Fibroblast of skin of right quadriceps (primary cell): ENCODE results near the gene ELP4.
"Not testable (repeated sequence)": the region's sequence is repeated elsewhere in the genome, so short reads cannot be mapped to it uniquely, and the experiment has no call there.

Experiments used
- DNase-seq: peaks from one replicate; pipeline ENCODE4 v3.0.0-alpha.2; 2013

Gene ELP4

DNA sequence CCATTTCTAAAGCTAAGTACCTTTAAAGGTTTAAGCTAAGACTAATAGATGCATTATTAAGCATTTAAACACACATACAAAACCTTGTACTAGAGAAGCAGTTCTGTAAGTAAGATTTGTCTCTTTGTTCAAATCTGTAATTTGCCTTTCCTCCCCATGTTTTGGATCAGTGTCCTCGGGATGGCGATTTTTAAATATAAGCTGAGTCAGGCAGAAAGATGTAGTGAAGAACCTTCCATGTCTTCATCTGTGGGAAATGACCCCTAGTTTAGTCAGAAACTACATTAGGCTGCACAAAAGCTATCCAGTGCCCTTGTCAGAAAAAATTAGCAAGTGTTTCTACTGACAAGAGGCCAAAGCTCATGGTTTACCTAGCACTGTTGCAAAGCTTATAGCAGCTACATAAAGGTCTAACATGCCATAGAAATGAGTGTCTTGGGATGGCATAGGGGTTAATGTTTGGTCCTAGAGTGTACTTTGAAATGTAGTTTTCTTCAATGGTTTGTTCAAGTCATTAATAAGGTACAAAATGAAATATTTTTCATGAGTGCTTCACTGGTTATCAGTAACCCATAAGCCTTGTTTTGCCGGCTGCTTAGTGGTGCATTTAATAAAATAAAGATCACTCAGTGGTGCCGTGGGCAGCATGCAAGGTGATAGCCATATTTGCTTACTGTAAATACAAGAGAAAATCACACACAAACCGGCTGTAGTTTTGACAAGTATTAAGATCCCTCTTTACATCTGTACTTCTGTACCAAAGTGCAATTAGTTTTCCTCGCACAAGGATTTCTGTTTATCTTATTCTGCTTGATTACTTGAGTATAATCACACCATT lies 139.8 kb downstream of the ELP4 start:
- no peak for DNase-seq

DNA sequence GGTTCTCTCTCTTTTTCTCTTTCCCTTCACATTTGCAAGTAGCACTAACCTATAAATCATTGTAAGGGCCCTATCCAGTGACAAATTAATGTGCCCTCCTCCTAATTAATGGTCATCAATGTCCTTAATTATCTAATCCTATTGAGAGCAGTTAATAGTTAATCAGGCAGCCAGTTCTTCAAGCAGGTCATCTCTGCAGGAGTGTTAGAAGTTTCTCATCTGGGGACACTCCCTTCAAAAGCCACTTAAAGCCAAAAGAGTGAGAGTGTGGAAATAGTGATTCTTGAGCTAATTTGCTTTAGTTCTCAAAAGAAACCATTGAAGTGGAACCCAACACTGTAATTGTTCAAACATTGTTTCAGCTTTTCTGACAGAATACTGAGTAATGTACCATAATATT lies 141.6 kb downstream of the ELP4 start:
- no peak for DNase-seq

DNA sequence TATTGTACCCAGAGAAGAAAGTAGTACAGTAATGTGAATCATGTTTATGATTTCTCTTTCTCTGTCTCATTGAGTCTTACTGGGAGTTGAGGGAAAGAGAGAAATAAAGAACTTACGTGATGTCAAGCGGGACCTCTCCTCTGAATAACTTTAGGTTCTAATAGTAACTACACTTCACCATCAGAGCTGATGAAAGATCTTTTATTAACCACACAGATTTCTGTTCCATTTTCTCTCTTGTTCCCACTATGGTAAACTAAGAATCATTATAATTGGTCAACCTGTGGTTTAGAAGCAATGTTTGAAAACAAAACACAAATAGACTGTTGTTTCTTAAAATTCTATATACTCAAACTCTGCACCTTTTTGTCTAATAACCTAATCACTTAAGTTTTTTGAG lies 142.3 kb downstream of the ELP4 start:
- no peak for DNase-seq

DNA sequence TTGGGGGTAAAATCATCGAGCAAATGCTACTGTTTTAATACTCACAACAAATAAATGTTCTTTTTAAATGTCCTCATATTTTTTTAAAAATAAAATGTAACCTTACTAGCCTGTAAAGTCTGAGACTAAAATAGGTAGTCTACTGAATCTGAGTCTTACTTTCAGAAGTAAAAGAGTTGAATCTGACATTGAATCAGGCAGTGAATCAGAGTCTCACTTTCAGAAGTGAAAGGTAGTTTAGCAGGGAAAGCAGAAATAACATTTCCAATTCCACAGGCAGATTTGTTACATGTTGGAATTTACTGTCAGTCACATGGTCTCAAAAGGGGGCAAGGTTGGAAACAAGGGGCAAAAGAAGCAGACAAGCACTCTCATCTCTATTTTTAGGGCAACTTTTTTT lies 143.0 kb downstream of the ELP4 start:
- DNase-seq, result no peak

DNA sequence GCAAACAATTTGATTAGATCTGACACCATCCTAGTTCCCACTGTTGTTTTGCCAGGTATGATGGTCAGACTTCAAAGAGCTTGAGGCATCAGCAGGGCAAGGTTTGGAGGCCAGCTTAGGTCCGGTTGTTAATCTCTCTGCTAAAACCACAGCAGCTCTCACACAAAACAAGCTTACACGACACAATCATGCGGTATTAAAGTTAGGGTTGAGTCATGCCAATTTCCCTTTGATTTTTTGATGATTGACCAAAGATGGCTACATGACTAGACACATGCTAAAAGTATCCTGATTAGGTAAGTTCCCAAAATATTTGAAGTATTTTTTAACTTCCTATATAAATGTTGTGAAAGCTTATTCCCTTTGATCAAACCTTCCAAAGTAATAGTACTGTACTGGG lies 145.9 kb downstream of the ELP4 start:
- DNase-seq, result peak; percentile 83

DNA sequence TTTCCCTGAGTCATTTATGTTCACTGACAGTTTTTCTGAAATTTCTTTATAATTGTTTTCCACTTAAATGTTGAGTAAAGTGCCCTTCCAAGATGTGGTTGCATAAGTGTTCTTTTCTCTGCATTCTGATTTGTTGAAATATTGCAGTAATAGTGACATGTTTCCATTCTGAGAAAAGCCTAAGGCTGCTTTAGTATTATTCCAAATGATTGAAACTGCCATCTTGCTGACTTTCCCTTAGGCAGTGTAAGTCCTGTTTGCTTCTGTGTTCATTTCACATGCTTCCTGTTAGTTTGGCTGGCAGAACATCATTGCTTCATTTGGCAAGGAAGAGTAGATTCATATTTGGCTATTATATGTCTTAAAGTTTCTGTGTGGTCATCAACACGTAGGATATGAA lies 146.5 kb downstream of the ELP4 start:
- no peak for DNase-seq

DNA sequence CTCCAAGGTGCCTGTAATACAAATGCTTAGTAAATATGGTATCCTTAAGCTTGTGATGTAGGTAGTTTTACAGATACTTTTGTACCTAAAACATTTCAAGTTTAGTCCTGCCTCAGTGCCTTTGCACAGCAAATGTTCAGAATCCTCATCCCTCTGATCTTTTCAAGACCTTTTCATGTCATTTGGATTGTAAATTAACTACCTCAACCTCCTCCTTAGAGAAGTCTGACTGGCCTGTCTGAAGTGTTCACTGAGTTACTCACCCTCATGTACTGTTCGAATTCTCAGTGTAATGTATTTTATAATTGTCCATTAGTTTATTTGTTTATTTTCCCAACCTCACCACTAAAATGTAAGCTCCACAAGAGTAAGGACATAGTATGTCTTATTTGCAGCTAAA lies 147.5 kb downstream of the ELP4 start:
- no peak for DNase-seq

DNA sequence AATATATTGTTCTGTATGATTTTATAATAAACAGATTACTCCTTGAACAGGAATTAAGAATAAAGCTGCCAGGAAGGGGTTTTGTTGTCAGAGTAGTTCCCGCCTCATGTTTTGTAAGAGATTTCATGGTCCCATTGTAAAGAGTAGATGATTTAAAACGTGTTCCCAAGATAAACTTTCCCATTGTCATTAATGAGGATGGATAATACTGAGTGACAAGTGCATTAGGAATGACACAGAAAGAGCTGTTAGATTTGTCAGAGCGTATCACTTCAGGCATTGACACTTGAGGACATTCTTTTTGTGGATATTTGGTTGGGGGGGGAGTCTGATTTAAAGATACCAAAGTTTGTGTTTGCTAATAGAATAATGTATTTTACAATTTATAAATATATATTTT lies 154.6 kb downstream of the ELP4 start:
- DNase-seq, result no peak

DNA sequence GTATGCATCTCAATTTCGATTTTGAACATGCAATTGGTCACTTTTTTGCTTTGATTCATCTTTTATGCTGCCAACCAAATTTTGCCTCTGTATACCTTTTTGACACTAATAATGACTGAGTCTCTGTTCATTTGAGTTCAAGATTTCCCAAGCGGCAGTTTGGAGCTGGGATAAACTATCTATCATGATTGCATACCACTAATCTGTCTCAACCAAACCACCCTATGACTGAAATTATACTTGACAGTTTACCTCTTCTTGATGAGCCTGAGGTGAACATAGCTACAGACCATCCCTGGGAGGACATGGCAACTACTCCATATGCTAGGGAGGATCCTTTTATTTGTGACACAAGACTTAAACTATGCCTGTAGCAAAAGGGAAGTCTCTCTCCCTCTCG lies 155.4 kb downstream of the ELP4 start:
- no peak for DNase-seq

DNA sequence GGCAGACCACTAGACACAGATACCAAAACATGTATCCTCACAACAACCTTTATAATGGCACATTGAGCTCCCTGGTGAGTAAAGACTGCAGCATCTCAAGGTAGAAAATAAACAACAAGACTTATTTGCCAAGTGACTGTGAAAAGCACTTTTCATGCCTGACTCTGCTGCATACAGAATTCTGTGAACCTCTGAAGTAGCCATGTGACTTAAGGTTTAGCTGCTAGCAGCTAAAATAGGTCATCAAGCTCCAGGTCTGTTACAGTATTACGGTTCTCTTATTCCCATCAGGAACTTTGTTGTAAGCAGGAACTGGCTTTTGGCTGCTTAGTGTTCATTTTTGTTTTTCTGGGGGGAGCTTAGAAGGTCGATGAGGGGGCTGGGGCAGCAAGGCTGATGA lies 162.1 kb downstream of the ELP4 start:
- peak; percentile 1 for DNase-seq

DNA sequence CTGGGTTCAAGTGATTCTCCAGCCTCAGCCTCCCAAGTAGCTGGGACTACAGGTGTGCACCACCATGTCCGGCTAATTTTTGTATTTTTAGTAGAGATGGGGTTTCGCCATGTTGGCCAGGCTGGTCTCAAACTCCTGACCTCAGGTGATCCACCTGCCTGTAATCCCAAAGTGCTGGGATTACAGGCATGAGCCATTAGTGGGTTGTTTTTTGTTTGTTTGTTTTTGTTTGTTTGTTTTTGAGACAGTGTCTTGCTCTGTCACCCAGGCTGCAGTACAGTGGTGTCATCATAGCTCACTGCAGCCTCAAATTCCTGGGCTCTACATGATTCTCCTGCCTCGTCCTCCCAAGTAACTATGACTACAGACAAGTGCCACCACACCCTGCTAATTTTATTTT lies 163.5 kb downstream of the ELP4 start:
- DNase-seq, result not testable (repeated sequence)

DNA sequence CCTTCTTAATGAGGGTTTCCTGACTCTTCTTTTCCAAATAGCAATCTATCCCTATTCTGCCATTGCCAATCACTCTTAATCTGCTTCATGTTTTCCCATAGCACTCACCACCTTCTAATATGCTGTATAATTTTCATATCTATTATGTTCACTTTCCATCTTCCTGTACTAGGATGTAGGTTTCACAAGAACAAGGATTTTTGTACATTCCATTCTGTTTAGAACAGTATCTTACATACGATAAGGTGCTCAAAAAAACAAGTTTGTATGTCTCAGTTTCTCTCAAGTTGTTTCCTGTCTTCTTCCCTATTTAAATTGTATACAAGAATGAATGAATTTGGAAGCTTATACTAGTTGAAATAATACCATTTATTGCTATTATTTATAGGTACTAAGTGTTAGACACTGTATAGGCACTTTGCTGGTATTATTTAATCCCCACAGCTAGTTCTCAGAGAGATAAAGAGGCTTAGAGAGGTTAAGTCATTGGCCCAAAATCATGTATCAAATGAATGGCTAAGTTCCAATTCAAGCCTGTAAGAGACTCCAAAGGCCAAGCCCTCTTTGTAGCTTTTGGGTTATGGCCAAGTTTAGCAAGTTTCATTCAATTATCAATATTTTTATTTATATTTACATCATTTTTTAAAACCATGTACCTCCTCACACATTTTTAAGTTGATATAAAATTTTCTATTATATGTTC lies 166.9 kb downstream of the ELP4 start:
- DNase-seq, result no peak

DNA sequence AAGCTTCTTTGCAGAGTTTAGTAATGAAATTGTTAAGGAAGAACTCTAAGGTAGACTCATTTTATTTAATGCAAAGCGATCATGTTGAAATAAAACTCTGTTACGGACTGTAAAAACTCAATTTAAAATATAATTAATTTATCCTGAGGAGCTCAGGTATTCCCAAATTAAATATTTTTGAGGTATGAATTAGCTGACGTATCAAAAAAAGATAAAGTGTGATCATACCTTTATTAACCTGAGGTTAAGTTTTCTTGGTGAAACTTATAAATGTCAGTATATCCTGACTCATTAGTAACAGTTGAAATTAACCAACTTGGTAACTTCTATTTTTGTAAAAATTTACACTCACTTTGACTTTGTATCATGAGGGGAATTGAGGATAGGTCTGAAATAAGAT lies 171.2 kb downstream of the ELP4 start:
- no peak for DNase-seq

DNA sequence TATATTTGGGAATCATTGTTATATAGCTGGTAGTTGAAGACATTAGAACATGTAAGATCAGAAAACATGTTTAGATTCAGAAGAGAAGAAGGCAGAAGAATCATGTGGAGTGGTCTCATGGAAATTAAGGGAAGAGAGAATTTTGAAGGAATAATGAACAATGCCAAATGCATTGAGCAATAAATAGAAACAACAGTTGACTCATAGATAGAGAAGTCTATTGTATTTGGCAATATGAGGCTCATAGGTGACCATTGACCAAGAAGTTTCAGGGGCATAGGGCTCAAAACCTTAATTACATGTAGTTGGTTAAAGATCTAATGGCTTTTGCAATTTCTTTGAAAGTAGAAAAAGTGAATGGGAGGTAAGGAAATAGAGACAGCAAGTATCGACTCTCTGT lies 177.7 kb downstream of the ELP4 start:
- DNase-seq, result no peak

DNA sequence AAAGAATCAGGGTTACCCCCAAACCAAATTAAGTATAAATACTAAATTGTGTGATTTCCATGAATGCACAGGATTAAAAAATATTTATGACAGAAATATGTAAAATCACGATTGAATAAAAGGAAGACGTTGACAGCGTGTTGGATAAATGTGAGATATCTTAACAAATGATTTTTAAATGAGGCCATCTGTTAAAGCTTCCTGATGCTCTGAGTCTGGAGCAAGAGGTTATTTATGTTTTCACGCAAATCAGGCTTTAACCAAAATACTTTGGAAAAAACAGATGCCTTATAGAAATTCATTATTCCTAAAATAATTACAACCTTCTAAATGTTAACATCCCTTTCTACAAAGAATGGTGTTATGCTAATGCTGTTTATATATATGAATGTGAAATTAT lies 178.3 kb downstream of the ELP4 start:
- DNase-seq, result no peak

DNA sequence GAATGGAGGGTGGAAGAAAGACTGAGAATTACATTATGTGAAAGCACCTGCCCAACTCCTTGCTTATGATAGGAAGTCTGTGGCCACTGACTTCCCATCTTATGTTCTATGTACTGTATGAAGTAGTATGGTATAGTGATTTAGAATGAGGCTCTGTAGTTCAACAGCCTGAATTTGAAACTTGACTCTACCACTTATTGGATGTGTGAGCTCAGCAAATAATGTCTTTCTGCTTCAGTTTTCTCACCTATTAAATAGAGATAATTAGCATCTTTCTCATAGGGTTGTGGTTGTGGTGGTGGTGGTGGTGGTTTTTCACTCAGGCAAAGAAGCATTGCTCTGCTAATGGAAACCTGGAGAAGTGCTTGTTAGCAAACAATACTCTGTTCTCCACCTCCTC lies 180.0 kb downstream of the ELP4 start:
- DNase-seq, result no peak

DNA sequence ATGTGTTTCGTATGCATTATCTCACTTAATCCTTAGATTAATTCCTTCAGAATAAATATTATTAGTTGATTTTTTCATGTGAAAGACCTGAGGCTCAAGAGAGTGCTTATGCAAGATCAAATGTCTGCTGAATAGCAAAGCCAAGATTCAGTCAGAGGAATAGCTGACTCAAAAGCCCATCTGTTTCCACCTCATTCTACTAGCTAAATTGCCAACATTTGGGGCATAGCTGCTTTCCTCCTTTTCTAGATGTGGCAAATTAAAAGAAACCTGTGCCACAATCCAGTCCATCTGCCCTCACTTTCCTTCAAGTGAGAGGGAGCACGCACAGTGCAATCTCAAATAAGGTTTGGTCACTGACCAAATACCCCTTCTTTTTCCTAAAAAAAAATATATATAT lies 180.5 kb downstream of the ELP4 start:
- no peak for DNase-seq

DNA sequence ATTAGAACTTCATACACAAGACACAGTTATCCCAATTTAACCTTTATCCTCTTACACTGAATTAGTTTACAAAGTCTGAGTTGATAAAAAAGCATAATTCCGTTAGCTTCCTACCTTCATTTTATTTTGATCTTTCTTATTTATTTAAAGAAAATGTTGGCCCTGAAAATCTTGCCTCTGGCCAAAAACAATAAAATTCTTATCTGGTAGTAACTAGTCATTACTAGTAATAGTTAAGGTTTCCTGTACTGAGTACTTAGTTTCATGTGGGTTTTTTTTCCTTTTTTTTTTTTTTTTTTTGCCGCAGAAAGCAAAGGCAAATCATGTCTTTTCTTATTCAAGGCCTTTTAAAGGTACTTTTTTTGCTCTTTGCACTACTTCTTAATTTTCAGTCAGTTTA lies 180.9 kb downstream of the ELP4 start:
- no peak for DNase-seq

DNA sequence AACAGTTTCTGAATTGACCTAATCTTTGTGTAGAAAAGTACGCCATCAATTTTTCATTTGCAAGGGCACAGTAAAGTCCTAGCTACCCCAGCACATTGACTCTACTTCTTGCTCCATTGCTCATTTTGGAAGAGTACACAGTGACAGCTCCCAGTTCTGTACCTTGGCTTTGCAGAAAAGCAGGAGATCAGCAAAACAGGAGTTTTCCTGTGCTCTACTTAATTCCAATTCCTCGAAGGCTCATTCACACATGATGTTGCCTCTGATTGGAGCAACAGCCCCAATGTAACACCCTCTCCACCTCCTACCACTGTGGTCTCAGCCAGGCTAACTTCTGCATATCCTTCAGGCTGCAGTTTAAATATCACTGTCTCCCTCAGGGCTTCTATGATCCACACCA lies 182.9 kb downstream of the ELP4 start:
- no peak for DNase-seq

DNA sequence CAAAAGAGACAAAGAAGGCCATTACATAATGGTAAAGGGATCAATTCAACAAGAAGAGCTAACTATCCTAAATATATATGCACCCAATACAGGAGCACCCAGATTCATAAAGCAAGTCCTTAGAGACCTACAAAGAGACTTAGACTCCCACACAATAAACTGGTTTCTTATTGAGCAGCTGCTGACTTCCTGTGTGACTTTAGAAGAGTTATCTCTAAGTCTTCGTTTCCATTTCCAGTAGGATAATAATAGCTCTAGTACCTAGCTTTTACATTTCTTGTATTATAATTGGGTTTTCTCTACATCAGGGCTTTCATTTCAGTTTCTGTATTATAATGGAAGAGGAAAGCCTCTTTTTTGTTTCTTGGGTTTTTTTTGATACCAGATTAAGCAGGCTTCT lies 187.5 kb downstream of the ELP4 start:
- not testable (repeated sequence) for DNase-seq

DNA sequence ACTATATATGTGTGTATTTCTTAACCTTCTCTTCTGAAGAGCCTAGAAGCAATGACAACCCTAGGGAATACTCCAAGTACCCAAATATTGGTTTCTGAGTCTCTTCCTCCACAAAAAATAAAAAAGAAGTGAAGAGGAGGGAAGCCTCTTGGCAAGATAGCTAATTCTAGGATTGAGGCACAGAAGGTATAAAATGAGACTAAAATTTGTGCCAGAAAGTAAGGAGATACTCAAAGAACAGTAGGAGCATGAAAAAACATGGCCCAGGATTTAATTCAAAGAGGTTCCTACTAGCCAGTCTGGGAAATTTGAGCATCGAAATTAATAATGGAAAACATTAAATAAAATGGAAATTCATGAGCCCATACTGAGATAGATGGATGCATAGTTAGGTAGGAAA lies 189.5 kb downstream of the ELP4 start:
- DNase-seq, result no peak

DNA sequence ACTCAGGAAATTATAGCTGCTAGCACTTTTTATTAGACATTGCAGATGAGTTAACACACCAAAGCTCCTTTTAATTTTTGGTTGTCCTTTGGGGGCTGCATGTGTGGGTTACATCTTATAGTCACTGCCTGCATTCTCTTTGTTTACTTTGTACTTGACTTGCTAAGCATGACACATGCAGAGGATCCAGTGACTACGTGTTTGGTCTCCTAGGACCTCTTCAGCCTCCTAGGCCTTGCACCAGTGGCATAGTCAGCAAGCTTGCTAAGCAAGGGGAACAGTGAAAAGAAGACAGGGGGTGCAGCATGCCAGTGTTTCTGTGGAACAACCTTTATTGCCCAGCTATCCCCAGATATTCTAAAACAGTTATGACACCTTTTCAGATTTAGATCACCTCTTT lies 193.4 kb downstream of the ELP4 start:
- peak; percentile 20 for DNase-seq

DNA sequence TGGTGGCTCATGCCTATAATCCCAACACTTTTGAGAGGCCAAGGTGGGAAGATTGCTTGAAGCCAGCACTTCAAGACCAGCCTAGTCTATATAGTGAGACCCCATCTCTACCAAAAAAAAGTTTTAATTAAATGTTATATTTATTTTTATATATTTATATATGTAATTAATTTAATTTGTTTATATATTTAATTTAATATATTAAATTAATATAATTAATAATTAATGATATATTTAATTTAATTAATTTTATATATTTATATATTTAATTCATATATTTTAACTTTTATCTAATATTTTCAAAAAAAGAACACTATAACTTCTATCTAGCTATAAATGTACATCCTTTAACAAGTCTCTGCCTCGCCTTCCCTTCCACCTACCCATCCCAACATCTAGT lies 196.8 kb downstream of the ELP4 start:
- DNase-seq, result no peak

DNA sequence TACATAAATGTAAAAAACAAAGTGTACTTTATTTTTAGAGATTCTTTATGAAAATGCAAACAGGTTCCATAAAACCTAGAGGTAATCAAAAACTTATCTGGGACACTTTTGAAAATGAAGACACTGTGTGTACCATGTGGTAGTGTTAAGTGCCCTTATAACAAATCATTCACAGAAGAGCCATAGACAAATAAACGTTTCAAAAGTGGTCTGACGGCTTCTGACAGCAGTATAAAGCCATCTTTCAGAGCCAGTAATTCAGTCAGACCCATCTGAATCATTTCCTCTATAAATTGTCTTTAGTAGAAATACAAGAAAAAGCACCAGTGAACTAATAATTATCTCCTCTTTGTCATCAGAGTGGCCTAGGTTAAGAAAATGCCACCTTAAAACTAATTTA lies 201.6 kb downstream of the ELP4 start:
- DNase-seq, result no peak

DNA sequence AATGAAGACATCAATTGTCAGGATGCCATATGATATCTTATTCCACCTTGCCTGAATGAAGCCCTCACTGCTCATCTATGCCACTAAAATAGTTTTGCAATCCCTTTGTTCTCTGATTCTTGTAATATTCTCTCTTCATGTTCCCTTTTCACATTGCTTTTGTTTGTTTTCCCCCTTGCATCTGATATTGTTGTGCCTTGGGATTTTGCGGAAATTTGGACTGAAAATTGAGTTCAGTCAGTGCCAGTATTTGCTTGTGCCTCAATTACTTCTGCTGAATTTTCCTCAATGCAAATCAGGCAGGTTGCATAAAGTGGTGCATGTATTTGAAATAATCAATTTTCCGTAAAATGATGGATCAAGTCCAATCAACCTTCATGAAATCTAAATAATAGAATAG lies 203.3 kb downstream of the ELP4 start:
- no peak for DNase-seq
